Kidney tubule cell (primary cell): ENCODE data around the gene MMP11.

Experiments
- DNase-seq: peaks from one replicate; pipeline ENCODE4 v3.0.0-alpha.2; 2018; ENCODE audit warnings: low spot score

The MMP11 gene

DNA sequence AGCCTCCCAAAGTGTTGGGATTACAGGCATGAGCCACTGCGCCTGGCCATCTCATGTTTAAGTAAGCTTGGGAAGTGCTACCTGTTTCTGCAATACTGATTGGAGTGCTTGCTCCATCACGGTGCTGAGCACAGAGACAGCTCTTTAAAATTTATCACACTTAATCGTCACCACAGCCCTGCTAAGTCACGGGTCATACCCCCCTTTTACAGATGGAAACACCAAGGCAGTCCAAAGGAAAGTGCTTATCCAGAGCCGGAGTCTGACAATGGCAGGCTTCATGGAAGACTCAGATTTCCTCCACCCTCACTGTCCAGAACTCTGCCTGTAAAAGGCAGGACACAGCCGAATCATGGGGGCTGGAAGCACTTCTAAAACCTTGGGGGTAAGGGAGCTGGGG lies 12.6 kb upstream of the MMP11 start:
- no peak for DNase-seq

DNA sequence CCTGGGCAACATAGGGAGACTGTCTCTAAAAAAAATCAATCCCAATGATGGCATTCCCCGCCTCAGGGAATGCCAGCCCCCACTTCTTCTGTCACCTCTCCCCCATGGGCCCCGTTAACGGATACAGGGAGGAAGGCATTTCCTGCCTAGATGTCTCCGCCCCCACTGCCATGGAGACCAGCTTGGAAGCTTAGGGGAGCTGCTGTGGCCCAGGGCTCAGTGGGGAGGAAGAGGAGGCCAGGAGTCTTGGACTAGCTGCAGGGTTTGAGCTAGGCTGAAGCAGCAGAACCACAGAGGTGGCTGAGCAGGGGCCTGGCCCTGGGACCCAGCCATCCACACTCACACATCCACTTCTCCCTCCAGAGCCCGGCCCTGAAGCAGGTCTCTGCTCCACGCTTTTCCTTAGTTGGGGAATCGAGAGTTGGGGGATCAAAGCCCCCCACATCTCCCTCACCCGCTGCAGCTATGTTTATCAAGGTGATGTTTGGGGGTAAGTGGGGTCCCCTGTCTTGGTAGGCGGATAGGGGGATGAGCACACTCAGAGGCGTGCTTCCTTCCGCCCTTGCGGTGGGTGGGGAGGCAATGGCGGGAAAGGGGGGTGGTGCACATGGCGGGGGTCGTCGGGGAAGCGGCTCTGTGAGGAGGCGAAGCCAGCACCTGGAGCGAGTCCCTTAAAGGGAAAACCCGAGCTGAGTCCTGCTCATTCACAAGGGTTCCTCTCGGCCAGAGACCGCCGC lies 9.6 kb upstream of the MMP11 start, which contains the start of gene C22orf15:
Gene C22orf15 (plus strand): TSS at position 149 of the 737 bp plus-strand sequence. CDS start 317 bp downstream, at position 466.
- DNase-seq: peak; percentile 25

DNA sequence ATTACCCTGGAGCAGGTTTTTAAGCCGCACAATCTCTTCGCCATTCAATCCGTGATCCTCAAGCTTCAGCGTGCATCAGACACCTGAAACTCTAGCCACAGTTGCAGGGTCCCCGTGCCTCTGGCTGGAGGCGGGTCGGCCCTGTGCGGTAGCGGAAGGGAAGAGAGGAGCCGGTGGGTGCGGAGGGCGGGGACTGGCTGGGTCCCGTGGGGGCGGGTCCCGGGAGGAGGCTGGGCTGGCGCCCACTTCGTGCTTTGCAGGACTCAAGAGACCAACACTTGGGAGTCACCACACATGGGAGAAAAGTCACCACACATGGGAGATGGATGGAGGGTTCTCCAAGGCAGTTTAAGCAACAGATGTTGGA lies 9.1 kb upstream of the MMP11 start:
- no peak for DNase-seq

DNA sequence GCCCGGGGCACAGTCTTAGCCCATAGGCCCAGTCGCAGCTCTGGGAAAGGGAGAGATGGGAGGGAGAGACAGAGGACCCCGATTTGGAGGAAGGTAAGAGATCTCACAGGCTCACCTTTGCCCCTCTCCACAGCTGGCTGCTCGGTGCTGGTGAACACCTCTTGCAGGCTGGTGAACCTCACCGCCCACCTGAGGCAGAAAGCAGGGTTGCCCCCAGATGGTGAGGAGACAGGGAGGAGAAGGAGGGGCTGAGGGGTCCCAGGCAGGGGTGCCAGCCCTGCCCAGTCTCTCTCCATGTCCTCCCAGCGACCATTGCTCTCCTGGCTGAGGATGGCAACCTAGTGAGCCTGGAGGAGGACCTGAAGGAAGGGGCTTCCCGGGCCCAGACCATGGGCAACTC lies 8.7 kb upstream of the MMP11 start:
- no peak for DNase-seq

DNA sequence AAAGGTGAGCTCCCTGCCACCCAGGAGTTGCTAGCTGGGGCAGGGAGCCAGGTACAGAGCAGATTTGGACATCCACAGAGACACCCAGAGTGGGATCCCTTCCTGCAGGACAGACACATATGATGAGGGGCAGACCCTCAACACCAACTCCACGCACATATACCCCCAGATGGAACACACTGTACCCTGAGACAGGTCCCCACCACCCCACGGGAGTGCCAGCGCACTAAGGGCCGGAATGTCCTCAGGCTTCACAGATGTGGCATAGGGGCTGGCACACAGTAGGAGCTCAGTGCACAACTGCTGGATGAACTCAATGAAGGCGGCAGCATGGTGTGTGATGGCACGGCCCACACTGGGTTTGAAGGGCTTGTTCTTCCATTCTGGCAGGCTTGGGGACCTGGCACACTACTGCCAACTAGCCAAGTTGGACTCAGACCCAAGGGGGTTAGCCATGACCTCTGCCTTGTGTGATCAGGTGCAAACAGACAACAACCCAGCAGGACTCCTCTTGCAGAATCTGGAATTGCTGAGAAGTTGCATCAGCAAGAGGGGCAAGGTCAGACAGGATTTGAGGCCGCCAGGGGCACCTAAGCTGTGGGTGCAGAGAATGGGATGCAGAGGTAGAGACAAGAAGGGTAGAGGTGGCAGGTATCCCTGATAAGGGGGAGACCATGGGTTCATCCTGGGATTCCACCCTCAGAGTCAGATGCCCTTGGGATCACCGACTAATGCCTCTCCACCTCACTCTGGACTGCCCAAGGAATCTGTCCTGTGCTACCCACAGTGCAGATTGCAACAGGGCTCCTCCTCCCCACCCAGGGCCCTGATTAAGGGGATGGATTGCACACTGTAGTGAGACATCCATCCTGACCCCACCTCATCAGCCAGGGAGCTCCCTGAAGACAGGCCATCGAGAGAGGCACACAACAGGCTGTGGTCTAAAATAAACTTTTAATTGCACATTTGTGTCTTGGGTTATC lies 7.5 kb upstream of the MMP11 start:
- DNase-seq: no peak

DNA sequence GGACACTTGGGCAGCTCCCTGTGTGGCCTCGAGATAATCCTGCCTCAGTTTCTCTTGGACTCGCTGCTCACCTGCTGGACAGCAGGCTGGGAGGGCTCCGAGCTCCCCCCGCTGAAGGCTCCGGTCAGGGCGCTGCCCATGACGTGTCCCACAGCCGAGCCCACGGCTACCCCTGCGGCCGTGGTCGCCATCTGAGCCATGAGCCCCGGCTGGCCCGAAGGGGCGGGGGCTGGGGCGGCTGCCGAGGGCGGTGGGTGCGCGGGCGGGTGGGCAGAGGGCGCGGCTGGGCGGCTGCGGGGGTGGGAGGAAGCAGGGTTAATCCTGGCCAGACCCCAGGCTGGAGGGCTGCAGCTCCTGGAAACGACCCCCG lies 5.4 kb upstream of the MMP11 start:
- DNase-seq: no peak

DNA sequence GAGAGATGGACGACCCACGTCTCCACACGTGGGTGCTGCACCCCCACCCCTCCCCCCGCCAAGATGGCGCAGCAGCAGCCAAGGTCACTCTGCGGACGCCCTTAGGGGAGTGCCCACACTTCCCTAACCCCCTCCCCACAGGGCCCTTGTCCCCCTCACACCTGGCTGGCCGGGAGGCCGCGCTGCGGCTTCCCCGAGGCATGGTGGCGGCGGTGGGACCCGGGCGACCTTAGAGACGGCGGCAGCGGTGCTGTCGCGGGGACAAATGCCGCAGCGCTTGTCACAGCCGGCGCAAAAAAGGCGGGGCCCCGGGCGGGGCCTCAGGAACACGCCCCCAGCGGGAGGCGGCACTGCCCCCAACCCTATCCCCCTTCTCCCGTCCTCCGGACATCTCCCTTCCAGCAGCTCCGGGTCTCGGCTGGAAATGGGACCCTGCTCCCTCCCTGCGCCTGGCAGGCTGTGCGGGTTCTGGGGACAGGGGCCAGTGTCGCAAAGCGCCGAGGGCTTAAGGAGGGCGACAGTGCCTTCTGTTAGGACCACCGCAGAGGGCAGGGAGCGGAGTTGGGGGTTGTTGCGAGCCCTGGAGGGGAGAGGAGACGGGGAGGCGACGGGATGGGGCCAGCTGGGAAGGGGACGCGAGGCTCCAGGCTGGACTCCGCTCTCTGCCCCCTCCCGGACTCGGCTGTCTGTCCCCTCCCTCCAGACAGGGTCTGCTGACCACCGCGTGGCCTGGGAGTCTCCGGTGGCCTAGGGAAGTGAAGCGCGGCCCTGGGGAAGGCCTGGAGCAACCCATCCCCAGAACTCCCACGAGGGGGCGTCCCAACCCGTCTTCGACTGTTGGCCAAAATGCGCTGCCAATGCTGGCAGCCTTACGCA lies 4.7 kb upstream of the MMP11 start, which contains the start of gene CHCHD10:
Gene CHCHD10 (minus strand): TSS at position 300 of the 876 bp plus-strand sequence. CDS start 98 bp downstream, at position 202.
- DNase-seq: peak; percentile 70

DNA sequence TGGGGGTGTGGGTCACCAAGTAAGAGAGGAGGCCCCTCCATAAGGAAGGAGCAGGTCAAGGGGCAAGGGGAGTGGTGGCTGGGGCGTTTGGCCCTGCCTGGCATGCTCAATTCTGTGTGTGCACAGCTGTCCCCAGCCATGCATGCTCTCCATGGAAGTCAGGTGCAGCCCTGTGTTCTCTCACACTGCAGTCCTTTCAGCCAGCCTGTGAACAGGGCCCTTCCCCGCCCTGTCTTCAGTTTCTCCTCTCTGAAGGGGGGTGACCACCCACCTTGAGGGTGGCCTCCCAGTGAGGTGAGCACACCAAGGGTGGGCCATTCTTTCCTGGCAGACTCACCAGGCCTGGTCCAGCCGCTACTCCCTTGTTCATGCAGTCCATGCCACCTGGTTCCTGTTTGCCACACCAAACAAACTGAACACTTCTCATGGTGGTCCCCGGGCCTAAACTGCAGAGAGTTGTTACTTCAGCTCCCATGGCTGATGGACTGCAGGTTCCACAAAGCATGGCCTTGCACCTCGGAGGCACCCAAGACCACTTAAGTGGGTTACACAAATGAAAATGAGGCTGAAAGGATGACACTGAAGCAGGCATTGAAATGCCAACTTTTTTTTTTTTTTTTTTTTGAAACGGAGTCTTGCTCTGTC lies 3.2 kb upstream of the MMP11 start:
- DNase-seq: no peak

DNA sequence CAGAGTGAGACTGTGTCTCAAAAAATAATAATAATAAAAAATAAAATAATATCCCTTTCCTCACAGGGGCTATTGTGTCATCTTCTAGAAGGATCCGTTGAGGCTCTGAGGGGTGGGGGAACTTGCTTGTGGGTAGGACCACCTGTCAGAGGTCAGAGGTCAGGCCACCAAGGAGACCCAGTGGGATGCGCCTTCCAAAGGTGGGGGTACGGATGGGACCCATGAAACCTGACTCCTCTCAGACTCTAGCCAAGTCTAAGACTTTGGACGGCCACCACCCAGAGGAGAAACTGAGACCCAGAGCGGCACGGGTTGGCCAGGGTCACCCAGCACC lies 367 bp upstream of the MMP11 start:
- no peak for DNase-seq

DNA sequence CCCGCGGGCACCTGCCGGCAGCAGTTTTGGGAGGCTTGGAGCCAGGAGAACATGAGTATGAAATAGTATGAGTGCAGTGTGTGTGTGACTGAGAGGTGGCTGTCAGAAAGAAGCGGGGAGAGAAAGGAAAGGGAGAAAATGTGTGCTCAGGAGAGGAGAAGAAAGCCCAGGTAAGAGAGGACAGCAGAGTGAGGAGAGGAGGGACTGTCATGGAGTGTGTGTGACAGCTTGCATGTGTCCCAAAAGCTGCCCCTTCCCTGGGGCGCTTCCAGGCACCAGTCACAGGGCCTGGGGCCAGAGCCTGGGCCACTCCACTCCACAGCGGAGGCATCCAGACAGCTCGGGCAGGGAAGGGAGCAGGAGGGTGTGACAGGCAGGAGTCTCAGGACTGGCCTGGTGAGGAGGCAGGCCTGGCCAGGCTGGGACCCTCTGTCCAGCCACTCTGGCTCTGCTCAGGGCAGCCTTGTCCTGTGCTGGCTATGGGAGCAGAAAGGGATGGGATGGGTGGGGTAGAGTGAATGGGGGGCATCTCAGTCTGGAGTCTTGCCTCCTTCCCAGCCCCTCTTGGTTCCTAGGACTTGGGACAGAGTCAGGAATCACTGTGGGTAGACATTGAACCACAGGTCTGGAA lies 949 bp downstream of the MMP11 start:
- DNase-seq: no peak

DNA sequence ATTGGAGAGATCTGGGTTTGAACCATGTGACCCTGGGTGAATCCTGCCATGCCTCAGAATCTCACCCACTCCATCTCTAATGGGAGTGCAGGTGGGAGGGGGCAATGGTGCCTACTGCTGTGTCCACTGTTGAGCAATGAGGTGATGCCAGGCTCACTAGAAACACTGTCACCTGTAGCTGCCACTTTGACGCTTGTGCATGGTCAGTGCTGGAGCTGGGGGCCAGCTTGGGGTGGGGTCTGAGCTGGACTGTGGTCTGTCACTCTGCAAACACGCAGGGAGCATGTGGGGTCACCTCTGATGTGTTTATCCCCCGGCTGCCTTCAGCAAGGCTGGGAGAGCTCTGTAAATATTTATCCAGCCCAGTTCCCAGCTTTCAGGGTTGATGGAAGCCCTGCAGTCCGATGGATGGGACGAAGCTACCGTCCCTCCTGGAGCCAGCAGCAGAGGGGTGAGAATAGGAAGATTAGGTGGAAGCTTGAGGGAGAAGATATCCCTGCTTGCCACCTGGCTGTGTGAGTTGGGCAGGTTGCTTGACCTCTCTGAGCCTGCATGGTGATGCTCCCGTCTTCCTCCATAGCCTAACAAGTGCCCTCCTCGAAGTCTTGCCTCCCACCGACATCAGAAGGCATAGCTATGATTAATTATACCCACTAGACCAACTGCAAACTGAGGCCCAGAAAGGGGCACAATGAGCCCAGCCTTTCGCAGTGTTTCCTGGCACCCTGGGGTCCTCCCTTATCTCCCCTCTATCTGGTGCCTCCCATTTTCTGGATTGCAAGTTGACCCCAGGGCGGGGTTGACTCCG lies 1.7 kb downstream of the MMP11 start:
- no peak for DNase-seq

DNA sequence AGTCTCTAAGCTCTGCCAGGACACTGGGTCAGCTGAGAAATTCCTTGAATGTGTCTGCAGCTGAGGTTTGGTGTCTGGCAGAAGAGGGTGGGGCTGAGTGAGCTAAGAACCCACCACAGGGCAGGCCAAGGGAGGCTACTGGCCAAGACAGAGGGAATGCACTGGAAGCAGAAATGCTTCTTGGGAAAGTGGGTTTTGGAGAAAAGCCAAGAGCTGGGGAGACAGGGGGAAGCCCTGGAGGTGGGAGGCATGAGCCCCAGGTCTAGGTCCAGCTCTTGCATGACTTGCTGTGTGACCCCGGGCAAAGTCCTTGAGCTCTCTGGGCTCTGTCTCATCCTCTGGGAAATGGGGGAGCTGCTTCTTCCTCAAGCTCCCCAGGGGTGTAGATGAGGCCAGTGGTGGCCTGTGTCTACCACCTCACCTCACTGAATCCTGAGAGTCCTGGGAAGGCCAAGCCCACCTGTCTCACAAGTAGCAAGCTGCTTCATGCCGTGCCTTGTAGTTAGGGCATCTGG lies 2.3 kb downstream of the MMP11 start:
- DNase-seq: peak; percentile 49

DNA sequence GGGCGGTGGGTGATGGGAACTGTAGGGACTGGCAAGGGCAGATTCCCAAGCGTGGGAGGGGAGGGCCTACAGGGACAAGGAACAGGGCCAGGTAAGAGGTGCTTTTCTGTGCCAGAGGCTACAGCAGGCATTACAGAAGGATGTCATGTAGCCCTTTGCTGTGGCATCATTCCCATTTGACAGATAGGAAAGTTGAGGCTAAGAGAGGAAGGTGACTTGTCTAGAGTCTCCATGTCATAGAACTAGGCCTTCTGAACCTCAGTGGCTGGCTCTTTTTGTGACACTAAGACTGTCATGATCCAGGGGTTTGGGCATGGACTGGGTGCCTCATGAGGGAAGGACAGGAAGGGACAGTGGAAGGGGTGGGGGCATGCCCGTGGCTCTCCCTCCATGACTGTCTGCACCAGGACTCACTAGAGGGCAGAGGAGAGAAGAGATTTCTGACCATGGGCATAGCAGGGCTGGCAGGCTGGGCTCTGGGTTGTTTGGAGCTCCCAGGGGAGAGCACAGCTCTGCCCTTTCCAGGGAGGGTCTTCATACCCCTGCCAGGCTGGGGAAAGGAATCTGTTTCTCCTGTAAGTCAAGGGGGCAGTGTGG lies 3.2 kb downstream of the MMP11 start:
- no peak for DNase-seq

DNA sequence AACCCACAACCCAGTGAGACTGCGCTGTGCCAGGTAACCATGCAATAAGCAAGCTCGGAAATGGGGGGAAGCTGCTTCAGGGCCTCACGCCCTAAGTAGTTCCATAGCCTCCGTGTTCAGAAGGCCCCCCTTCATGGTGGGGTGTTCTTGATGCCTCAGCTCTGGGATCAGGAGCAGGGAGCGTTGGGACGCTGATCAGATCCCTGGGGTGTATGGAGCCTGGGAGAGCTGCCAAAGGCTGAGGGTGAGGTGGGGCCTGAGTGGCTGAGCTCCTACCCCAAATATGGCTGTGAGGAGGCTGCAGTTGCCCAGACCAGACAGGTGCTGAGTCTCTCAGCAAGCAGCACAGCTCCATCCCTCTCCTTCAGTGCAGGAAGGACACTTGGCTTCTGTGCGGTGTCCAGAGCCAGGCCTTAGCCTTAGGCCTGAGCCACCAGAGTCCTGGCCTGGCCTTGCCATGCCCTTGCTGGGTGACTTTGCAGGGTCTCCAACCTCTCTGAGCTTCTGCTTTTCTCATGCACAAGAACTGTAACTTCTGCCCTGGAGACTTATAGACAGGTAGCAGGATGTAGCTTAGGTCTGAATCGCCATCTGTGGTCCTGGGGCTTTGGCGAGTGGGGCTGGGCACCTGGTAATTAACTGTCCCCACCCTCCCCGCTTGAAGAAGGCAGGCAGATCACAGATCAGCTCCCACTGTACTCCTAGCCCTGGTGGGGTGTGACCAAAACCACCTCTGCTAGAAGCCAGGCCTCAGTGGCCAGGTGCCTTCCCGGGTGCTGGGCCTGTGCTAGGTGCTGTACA lies 5.3 kb downstream of the MMP11 start:
- DNase-seq: no peak

DNA sequence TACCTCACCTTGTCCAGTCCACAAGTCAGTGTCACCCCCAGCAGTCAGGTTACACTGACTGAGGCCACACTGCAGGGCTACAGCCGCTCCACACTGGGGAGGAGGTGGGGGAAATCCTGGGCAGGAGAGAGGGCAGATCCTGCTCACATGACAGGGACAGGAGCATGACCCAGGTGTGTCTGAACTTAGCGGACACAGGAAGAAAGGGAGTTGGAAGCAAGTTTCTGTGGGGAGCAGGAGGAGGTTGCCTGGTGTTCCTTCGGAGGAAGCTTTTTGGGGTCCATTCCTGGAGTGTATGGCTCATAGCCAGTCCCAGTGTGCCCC lies 5.9 kb downstream of the MMP11 start:
- DNase-seq: no peak

DNA sequence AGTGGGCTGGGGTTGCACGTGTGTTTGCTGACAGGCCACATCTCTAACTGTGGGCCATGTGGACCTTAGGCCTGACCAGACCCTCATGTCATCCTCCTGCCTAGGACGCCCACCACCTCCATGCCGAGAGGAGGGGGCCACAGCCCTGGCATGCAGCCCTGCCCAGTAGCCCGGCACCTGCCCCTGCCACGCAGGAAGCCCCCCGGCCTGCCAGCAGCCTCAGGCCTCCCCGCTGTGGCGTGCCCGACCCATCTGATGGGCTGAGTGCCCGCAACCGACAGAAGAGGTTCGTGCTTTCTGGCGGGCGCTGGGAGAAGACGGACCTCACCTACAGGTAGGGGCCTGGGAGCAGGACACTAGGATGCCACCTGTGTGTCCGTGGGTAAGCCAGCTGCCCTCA lies 6.4 kb downstream of the MMP11 start:
- DNase-seq: no peak

DNA sequence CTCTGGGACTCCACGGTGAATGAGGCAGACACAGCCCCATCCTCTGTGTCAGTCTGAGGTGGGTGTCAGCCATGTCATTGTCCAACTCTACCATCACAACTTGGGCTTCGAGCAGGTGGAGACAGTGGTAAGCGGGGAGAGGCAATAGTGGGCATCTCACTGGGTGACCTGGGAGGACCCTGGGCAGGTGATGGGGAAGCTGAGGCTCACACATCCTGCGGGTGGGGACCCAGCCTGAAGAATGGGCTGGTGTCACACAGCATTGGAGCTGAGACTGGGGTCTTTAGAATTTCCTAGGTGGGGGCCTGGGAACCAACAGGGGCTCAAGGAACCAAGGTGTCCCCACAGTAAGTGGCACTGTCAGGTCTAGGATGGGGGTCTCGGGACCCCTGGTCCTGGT lies 7.1 kb downstream of the MMP11 start:
- no peak for DNase-seq

DNA sequence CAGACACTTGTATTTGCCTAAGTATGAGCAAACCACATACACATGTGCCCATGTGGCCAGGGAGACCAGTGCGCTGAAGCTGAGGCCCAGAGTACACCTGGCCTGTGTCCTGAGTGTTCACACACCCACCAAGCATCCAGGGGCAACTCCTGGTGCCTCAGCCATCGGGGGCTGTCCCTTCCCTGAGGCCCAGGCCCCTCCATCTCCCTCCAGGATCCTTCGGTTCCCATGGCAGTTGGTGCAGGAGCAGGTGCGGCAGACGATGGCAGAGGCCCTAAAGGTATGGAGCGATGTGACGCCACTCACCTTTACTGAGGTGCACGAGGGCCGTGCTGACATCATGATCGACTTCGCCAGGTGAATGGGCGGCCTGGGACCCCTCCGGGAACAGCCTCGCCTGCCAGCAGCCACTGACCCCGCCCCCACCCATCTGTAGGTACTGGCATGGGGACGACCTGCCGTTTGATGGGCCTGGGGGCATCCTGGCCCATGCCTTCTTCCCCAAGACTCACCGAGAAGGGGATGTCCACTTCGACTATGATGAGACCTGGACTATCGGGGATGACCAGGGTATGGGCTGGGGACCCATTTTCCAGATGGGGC lies 7.6 kb downstream of the MMP11 start:
- DNase-seq: no peak

DNA sequence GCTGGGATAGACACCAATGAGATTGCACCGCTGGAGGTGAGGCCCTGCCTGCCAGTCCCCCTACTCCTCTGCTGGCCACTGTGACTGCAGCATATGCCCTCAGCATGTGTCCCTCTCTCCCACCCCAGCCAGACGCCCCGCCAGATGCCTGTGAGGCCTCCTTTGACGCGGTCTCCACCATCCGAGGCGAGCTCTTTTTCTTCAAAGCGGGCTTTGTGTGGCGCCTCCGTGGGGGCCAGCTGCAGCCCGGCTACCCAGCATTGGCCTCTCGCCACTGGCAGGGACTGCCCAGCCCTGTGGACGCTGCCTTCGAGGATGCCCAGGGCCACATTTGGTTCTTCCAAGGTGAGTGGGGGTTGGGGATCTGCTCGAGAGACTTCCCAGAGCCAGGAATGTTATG lies 8.4 kb downstream of the MMP11 start:
- DNase-seq: no peak
